NK-92 (cell line): Measurements from ENCODE around the gene THPO.

Experiments
- DNase-seq: peaks from one replicate; lab custom pipeline; 2025; ENCODE audit not compliant: unreplicated experiment; lab: John Stamatoyannopoulos, UW

Gene THPO

DNA sequence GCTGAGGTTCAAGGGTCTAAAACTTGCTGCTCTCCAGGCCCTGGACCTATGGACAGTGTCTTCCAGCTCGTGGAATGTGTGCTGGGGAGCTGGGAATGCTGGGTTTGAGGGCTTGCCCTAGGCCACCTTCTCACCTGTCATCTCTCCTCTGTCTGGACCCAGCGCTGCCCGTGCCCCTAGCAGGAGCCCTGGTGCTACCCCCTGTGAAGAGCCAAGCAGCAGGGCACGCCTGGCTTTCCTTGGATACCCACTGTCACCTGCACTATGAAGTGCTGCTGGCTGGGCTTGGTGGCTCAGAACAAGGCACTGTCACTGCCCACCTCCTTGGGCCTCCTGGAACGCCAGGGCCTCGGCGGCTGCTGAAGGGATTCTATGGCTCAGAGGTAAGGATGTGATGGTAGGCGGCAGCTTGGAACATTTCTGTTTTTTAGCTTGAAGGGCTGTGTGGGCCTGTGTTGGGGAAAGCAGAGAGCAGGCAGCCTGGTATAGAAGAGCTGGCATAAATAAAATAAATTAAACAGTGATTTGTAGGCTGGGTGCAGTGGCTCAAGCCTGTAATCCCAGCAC lies 6.9 kb upstream of the THPO start:
- no peak for DNase-seq

DNA sequence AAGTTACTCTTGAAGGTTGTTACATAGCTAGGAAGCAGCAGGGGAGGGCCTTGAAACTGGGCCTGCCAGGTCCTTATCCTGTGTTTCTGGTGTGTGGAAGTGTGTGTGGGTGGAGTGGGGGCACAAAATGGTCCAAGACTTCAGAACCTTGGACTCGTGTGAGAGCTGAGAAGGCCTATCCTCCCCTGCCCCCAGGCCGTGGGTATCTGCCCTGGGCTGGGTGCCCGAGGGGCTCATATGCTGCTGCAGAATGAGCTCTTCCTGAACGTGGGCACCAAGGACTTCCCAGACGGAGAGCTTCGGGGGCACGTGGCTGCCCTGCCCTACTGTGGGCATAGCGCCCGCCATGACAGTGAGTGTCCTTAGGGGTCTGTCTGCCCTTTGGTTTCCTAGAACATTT lies 6.3 kb upstream of the THPO start:
- DNase-seq = no peak

DNA sequence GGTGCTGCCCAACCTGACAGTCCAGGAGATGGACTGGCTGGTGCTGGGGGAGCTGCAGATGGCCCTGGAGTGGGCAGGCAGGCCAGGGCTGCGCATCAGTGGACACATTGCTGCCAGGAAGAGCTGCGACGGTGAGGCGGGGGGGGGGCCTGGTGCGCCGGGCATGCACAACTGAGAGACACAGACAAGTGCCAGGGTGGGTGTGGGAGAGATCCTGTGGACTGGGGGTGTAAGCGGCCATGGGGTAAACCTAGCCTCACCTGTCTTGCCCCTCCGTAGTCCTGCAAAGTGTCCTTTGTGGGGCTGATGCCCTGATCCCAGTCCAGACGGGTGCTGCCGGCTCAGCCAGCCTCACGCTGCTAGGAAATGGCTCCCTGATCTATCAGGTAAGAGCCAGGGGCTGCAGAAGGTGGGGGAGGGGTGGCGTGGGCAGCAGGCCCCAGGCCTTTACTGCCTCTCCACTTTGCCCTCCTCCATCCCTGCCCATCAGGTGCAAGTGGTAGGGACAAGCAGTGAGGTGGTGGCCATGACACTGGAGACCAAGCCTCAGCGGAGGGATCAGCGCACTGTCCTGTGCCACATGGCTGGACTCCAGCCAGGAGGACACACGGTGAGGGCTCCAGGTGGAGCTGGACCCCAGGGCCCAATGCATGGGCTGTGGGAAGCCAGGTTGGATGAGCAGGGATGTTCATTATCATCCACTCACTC lies 5.2 kb upstream of the THPO start:
- no peak for DNase-seq

GRCh38 chr3:184382326-184383032 lies 4.5 kb upstream of the THPO start:
- DNase-seq = no peak

DNA sequence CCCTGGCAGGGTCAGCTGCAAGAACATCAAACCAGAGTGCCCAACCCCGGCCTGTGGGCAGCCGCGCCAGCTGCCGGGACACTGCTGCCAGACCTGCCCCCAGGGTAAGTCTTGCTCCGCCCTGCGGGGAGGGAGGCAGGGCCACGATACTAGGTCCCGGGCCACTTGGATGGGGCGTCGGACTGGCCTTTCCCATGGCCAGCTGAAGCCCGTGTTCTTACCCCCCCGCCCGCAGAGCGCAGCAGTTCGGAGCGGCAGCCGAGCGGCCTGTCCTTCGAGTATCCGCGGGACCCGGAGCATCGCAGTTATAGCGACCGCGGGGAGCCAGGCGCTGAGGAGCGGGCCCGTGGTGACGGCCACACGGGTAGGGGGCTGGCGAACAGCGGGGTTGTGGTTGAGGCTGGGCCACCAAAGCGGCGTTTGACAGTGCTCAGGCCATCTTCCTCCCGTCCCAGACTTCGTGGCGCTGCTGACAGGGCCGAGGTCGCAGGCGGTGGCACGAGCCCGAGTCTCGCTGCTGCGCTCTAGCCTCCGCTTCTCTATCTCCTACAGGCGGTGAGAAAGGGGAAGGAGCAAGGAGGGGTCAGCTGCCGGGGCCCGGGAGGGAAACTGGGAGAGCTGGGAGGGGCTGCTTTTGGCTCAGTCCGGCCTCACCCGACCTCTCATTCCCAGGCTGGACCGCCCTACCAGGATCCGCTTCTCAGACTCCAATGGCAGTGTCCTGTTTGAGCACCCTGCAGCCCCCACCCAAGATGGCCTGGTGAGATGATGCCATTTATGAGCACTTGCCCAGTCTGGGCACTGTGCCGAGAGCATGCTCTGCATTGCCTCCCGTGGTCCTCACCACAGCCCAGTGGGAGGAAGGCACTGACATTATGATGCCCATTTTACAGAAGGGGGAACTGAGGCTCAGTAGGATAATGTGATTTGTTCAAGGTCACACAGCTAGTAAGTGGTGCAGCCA lies 3.5 kb upstream of the THPO start:
- DNase-seq = no peak

DNA sequence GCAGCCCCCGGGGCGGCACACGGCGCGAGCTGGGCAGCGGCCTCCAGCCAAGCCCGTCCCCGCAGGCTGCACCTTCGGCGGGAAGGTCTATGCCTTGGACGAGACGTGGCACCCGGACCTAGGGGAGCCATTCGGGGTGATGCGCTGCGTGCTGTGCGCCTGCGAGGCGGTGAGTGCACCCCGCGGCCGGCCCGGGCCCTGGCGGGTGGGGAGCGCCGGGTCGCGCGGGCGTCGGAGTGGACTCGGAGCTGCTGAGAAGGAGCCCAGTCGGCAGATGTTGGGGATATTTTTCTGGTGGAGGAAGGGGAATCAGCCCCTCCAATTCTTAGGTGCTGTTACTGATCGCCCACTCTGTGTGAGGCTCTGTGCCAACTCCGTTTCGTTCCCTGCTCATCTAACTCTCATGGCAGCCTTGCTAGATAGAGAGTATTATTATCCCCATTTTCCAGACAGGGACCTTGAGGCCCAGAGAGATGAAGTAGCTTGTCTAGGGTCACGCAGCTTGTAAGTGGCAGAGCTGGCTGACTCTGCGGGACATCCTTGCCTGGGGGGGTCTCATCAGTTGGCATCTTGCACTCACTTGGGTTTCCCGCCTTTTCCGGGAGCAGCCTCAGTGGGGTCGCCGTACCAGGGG lies 2.7 kb upstream of the THPO start:
- no peak for DNase-seq

DNA sequence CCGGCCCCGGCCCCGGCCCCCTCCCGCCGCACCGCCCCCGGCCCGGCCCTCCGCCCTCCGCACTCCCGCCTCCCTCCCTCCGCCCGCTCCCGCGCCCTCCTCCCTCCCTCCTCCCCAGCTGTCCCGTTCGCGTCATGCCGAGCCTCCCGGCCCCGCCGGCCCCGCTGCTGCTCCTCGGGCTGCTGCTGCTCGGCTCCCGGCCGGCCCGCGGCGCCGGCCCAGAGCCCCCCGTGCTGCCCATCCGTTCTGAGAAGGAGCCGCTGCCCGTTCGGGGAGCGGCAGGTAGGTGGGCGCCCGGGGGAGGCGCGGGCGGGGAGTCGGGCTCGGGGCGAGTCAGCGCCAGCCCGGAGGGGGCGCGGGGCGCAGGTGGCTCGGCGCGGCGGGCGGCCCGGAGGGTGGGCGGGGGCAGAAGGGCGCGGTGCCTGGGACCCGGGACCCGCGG lies 2.2 kb upstream of the THPO start:
- DNase-seq = no peak

DNA sequence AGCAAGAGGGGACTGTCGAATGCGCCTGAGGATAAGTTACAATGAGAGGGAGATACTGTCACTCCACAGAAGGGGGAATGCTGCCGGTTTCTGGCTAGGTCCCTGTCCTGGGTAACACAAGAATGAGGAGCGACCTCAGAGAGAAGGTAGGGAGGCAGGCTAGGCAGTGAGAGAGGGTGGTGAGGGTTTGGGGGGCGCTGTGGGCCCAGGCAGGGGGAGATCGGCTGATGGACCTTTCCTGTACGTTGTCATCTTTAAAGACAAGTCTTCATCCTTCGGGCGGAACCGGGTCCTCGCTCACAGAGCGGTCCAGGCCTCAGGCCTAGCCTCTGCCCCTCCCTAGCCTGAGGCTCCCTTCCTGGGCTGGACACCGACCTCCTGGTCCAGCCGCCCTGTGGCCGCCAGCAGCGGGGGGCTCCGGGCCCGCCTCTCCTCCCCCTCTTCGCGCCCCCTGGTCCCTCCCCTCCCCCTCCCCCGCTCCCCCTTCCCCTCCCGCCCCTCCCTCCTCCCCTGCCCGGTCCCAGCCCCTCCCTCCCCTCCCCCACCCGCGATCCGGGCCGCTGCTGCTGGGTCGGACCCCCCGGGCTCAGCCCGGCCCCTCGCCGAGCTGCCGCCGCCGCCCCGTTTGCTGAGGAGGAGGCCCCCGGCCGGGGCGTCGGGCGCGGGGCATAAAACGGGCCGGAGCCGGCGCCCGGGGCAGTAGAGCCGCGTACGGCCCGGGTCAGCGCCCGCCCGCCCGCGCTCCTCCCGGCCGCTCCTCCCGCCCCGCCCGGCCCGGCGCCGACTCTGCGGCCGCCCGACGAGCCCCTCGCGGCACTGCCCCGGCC lies 1.6 kb upstream of the THPO start, which contains the start of gene CHRD:
TSS of gene CHRD (plus strand) at position 697 of the 827 bp plus-strand sequence. CDS start 265 bp downstream, outside the sequence.
- DNase-seq = no peak

GRCh38 chr3:184378651-184379357 lies 797 bp upstream of the THPO start:
- DNase-seq = no peak

GRCh38 chr3:184377374-184377773 lies 633 bp downstream of the THPO start:
- DNase-seq = no peak

GRCh38 chr3:184375747-184376461 lies 2.1 kb downstream of the THPO start:
- DNase-seq = no peak

GRCh38 chr3:184373422-184373821 lies 4.6 kb downstream of the THPO start:
- DNase-seq = no peak

DNA sequence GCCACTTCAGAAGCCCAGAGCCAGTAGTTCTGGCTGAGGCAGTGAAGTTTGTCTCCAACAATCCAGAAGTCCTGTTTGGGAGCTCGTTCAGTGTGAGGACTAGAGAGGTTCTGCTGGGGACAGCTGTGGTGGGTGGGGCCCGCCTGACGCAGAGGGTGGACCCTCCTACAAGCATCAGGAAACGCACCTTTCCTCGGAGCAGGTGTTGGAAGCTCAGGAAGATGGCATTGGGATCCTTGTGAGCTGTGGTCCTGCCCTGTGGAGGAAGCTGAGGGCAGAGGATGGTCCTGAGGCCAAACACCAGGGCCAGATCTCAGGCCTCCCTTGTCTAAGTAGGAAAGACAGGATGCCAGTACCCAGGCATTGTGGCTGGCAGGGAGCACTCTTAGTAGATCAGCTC lies 5.1 kb downstream of the THPO start:
- no peak for DNase-seq

DNA sequence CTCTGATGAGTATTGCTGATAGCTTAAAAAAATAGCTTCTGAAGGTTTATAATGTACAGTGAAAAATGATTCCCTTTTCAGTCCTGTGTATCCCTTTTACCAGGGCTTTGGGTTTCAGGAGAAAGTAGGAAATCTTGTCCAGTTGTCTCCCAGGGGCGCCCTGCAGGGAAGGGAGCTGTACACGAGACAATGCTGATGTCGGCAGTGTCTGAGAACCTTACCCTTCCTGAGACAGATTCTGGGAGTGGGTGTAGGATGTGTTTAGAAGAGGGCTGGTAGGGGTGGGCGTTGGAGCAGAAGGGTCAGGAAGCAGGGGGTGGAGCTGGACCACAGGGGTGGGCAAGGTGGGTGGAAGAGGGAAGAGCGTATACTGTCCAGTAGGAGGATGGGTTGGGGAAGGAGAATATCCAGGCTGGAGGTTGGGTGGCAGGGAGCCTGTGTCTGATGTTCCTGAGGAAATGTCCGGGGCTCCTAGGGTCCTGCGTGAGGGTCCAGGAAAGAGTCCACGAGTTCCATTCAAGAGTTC lies 5.6 kb downstream of the THPO start:
- no peak for DNase-seq

DNA sequence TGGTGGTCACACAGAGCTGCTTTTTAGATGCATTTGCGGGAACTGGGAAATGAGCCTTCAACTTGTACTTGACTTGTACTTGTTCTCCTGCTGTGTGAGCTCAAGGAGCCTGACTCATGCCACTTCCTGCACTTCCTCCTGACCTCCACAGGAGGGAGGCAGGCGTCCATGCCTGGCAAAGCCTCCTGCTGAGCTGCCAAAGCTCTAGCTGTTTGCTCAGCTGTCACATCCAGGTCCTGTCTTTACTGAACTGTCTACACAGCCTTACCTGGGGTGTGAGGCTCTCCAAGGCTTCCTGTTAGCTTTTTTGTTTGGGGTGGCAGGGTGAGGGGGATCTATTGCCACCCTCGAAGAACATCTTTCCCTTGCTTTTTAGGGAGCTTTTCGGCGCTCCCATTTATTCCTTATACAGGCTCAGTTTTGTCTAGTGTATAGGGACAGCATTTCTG lies 6.4 kb downstream of the THPO start:
- no peak for DNase-seq

DNA sequence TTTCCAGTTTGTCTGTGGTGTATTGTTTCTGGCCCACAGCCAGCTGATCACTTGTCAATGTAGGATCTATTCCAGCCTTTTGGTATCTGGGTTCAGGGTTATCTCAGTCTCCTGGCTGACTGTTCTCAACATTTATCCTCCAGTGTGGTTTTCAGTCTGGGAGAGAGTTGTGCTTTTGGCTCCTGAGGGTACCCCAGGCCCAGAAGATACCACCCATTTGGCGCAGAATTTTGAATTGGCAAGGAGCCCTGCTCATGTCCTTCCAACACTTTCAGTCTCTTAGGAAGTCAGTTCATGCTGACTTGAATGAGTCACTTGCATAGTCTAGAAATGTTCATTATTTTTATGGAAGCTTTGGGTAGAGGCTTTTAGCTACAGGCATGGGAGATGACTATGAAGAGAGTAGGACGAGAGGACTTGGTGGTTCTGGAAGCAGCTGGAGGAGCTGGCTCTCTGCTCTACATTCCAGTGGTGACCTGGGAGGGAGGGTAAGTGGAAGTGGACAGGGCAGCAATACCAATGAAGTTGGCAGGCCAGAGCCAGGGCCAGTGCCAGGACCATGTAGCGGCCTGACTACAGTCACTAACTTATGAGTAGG lies 9.3 kb downstream of the THPO start:
- no peak for DNase-seq

DNA sequence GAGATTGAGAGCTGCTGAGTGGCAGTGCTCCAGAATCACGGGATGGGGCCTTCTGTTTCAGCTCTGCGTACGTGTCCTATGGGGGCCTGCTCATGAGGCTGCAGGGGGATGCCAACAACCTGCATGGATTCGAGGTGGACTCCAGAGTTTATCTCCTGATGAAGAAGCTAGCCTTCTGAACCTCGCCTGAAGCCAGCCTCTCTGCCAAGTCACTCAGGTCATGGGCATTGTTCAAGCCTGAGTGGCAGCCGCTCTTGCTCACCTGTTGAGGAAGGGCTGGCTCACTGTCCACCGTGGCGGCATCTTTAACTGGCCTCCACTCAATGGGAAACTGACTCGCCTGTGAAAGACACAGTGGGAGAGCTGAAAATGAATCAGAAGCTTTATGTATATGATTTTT lies 9.9 kb downstream of the THPO start:
- DNase-seq = no peak
